BLaER1 treated with 17β-estradiol and CSF1 and Interleukin-3, amounts not matched to agents 10 nM and 100 nM (cell line): ENCODE data around the gene JAZF1.

ENCODE experiments used
- H3K27ac ChIP-seq, 11 experiments: shearing (Covaris generic); formaldehyde crosslinking; 2 replicates each; pipeline ENCODE4 v1.8.1; 2022
- H3K27me3 ChIP-seq, 11 experiments: shearing (Covaris generic); formaldehyde crosslinking; 2 replicates each; pipeline ENCODE4 v1.8.1; 2022
- H3K36me3 ChIP-seq, 11 experiments: shearing (Covaris generic); formaldehyde crosslinking; 2 replicates each; pipeline ENCODE4 v1.8.1; 2022
- H3K4me1 ChIP-seq, 10 experiments: shearing (Covaris generic); formaldehyde crosslinking; 2 replicates each; pipeline ENCODE4 v1.8.1; 2022
- H3K4me2 ChIP-seq, 11 experiments: shearing (Covaris generic); formaldehyde crosslinking; 2 replicates each; pipeline ENCODE4 v1.8.1; 2022
- H3K4me3 ChIP-seq, 10 experiments: shearing (Covaris generic); formaldehyde crosslinking; 2 replicates each; pipeline ENCODE4 v1.8.1; 2022
- H3K9ac ChIP-seq, 11 experiments: shearing (Covaris generic); formaldehyde crosslinking; 2 replicates each; pipeline ENCODE4 v1.8.1; 2022
- H3K9me3 ChIP-seq, 11 experiments: shearing (Covaris generic); formaldehyde crosslinking; replicated peaks in 1 of 11; 2 replicates each; pipeline ENCODE4 v1.8.1; 2022
- H4K20me1 ChIP-seq, 11 experiments: shearing (Covaris generic); formaldehyde crosslinking; 2 replicates each; pipeline ENCODE4 v1.8.1; 2022
- Cebpa-rat ChIP-seq, 11 experiments: shearing (Covaris generic); IDR thresholded peaks; 2 replicates each; pipeline ENCODE4 v1.8.1; 2022

JAZF1 gene

DNA sequence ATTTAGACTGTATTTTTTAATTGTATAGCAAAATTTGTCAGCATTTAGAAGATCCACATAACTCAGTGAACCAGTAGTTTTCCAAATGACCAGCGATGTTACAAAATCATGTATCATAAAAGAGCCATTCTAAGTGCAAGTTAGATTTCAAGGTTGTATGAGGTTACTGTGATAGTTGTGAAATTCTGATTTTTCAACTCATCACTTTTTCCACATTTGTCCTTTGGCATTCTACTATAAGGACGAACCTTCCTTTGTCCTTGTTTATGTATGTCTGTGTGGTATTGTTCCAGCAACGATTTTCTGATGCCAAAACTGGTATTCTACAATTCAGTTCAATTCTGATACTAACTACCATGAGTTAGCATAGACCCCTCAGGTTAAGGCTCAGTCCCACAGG, 376.5 kb downstream of the JAZF1 start:
- Histone ChIP-seq H3K27ac (no peak overlapping the region), H3K27me3 (no peaks in the 10 kb centered on the region), H3K9ac (no peak overlapping the region), H3K4me2 (no peak overlapping the region), H4K20me1 (peaks cover 0 to 13% (median 0%) of the 10 kb centered on the region in 11 experiments; a peak in 2 of 22 replicates), H3K4me3 (no peak overlapping the region), H3K9me3 (no peaks in the 10 kb centered on the region), H3K36me3 (peaks cover 11 to 69% (median 36%) of the 10 kb centered on the region in 11 experiments; a peak in 19 of 22 replicates), H3K4me1 (peaks cover 5 to 13% (median 10%) of the 10 kb centered on the region in 10 experiments)
- no peak for TF ChIP-seq Cebpa-rat (IDR thresholded peaks at IDR 0.05)

- Histone ChIP-seq H3K27ac (no peak overlapping the region), H3K4me2 (no peak overlapping the region), H4K20me1 (peaks cover 0 to 13% (median 0%) of the 10 kb centered on the region in 11 experiments; a peak in 2 of 22 replicates), H3K4me3 (no peak overlapping the region), H3K9ac (no peak overlapping the region), H3K36me3 (peaks cover 18 to 80% (median 47%) of the 10 kb centered on the region in 11 experiments; a peak in 20 of 22 replicates), H3K4me1 (peaks cover 0 to 5% (median 2%) of the 10 kb centered on the region in 10 experiments; a peak in 10 of 20 replicates), H3K27me3 (no peaks in the 10 kb centered on the region), H3K9me3 (no peaks in the 10 kb centered on the region)
- no peak for TF ChIP-seq Cebpa-rat (IDR thresholded peaks at IDR 0.05)
These were observed 377.6 kb downstream of the JAZF1 start for GRCh38 chr7:27802999-27803398.

GRCh38 chr7:27799212-27799611, 381.4 kb downstream of the JAZF1 start:
- Histone ChIP-seq H4K20me1 (0 out of 22 replicates have a peak, but pooled peaks cover 0 to 5% (median 0%) of the 10 kb centered on the region in 11 experiments), H3K36me3 (peaks cover 32 to 97% (median 68%) of the 10 kb centered on the region in 11 experiments), H3K4me1 (no peaks in the 10 kb centered on the region), H3K9me3 (no peaks in the 10 kb centered on the region), H3K9ac (no peak overlapping the region), H3K4me3 (no peak overlapping the region), H3K4me2 (no peak overlapping the region), H3K27ac (no peak overlapping the region), H3K27me3 (no peaks in the 10 kb centered on the region)
- TF ChIP-seq Cebpa-rat (IDR thresholded peaks at IDR 0.05): no peak

DNA sequence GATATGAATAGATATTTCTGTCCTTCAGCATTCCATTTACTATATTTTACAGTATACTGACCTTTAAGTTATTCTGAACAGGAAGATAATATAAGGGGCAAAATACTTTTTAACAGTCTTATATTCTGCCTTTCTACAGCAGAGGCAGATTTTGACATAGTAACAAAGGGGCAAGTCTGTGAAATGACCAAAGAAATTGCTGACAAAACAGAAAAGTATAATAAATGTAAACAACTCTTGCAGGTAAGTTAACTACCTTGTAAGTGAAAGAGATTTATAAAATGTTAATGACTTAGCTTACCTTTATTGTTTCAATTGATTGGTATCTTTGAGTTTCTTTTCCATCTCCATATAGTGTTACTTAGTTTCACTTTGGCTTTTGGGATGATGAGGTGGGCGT, 384.6 kb downstream of the JAZF1 start:
- Histone ChIP-seq H3K9ac (no peak overlapping the region), H3K27me3 (no peaks in the 10 kb centered on the region), H3K9me3 (no peaks in the 10 kb centered on the region), H3K4me2 (no peak overlapping the region), H3K27ac (no peak overlapping the region), H4K20me1 (peaks cover 0 to 5% (median 0%) of the 10 kb centered on the region in 11 experiments; a peak in 2 of 22 replicates), H3K36me3 (peaks cover 54 to 93% (median 78%) of the 10 kb centered on the region in 11 experiments), H3K4me3 (no peak overlapping the region), H3K4me1 (no peaks in the 10 kb centered on the region)
- TF ChIP-seq Cebpa-rat (IDR thresholded peaks at IDR 0.05): no peak

- H3K36me3 ChIP-seq: peaks cover 55 to 83% (median 74%) of the 10 kb centered on the region in 11 experiments
- peaks cover 0 to 14% (median 0%) of the 10 kb centered on the region in 11 experiments; a peak in 2 of 22 replicates for H4K20me1 ChIP-seq
- no peaks in the 10 kb centered on the region; a peak in 1 of 20 replicates for H3K4me1 ChIP-seq
- H3K27me3 ChIP-seq: no peaks in the 10 kb centered on the region
- H3K4me3 ChIP-seq: no peak overlapping the region
- no peak overlapping the region for H3K27ac ChIP-seq
- no peaks in the 10 kb centered on the region for H3K9me3 ChIP-seq
- TF ChIP-seq Cebpa-rat (IDR thresholded peaks at IDR 0.05): no peak
- H3K4me2 ChIP-seq: no peak overlapping the region
- H3K9ac ChIP-seq: no peak overlapping the region
These were observed 386.8 kb downstream of the JAZF1 start for GRCh38 chr7:27793780-27794179.

DNA sequence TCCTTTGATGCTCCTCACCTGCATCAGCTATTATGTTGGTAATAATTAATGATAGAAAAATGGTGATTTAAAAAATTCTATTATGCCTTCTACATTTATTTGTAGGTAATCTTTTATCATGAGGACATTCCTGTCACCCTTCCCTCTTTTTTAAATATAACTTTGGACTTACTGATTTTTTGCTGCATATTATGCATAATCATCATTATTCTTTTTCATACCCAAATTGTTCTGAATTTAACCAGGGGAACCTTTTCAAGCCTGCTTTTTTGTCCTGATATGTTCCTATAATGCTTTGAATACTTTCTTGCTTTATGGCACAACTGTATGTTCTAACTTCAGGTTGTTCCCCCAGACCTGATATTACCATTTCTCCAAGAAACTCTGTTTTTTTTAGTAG, 392.2 kb downstream of the JAZF1 start:
- no peak for TF ChIP-seq Cebpa-rat (IDR thresholded peaks at IDR 0.05)
- H3K27me3 ChIP-seq: no peaks in the 10 kb centered on the region
- no peak overlapping the region for H3K27ac ChIP-seq
- H3K36me3 ChIP-seq: peaks cover 39 to 72% (median 62%) of the 10 kb centered on the region in 11 experiments
- no peaks in the 10 kb centered on the region; a peak in 1 of 20 replicates for H3K4me1 ChIP-seq
- H3K9ac ChIP-seq: no peak overlapping the region
- no peak overlapping the region for H3K4me2 ChIP-seq
- H4K20me1 ChIP-seq: peaks cover 0 to 45% (median 2%) of the 10 kb centered on the region in 11 experiments; a peak in 10 of 22 replicates
- H3K4me3 ChIP-seq: no peak overlapping the region
- H3K9me3 ChIP-seq: no peaks in the 10 kb centered on the region

DNA sequence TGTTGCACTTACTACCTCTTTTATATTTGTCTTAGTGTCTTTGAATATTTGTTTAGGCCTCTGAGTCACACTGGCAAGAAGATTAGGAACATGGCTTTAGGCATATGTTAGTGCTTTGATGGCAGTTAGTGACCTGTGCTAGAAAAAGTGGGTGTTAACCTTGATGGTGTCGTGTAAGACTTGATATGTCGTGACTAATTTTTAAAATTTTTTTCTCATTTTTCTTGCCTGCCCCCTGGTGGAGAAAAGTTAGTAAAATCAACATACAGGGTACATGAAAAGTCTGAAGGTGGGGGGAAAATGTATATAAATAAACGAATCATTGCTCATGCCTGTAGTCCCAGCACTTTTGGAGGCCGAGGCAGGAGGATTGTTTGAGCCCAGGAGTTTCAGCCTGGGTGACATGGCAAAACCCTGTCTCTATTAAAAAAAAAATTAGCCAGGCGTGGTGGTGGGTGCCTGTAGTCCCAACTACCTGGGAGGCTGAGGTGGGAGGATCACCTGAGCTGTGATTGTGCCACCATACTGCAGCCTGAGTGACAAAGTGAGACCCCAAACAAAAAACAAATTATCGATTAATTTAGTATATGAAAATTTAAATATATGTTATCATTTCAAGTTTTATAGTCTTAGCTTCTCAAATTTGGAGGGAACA, 396.1 kb downstream of the JAZF1 start:
- Histone ChIP-seq H3K9ac (no peak overlapping the region), H3K4me1 (no peaks in the 10 kb centered on the region), H3K36me3 (peaks cover 22 to 62% (median 45%) of the 10 kb centered on the region in 11 experiments), H3K4me2 (no peak overlapping the region), H3K4me3 (no peak overlapping the region), H4K20me1 (peaks cover 3 to 61% (median 9%) of the 10 kb centered on the region in 11 experiments; a peak in 12 of 22 replicates), H3K27ac (no peak overlapping the region), H3K27me3 (no peaks in the 10 kb centered on the region), H3K9me3 (no peaks in the 10 kb centered on the region)
- no peak for TF ChIP-seq Cebpa-rat (IDR thresholded peaks at IDR 0.05)

GRCh38 chr7:27782849-27783248, 397.7 kb downstream of the JAZF1 start:
- H3K9ac ChIP-seq: no peak overlapping the region
- peaks cover 25 to 64% (median 40%) of the 10 kb centered on the region in 11 experiments for H3K36me3 ChIP-seq
- no peaks in the 10 kb centered on the region for H3K27me3 ChIP-seq
- no peak for TF ChIP-seq Cebpa-rat (IDR thresholded peaks at IDR 0.05)
- H3K4me1 ChIP-seq: no peaks in the 10 kb centered on the region
- H3K4me2 ChIP-seq: no peak overlapping the region
- H3K9me3 ChIP-seq: no peaks in the 10 kb centered on the region
- H3K4me3 ChIP-seq: no peak overlapping the region
- no peak overlapping the region for H3K27ac ChIP-seq
- peaks cover 3 to 74% (median 10%) of the 10 kb centered on the region in 11 experiments; a peak in 12 of 22 replicates for H4K20me1 ChIP-seq

DNA sequence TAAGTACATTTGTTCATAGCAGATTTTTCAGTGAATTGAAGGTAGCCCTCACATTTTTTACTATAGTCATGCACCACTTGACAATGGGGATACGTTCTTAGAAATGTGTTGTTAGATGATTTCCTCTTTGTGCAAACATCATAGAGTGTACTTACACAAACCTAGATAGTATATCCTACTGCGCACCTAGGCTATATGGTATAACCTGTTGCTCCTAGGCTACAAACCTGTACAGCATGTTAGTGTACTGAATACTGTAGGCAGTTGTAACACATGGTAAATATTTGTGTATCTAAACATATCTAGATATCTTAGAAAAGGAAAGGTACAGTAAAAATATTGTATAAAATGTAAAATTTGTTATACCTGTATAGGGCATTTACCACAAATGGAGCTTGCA, 399.4 kb downstream of the JAZF1 start:
- Histone ChIP-seq H3K9me3 (no peaks in the 10 kb centered on the region), H3K4me2 (no peak overlapping the region), H3K27ac (no peak overlapping the region), H3K9ac (no peak overlapping the region), H3K27me3 (no peaks in the 10 kb centered on the region), H4K20me1 (peaks cover 3 to 83% (median 17%) of the 10 kb centered on the region in 11 experiments; a peak in 12 of 22 replicates), H3K36me3 (peaks cover 15 to 56% (median 27%) of the 10 kb centered on the region in 11 experiments), H3K4me1 (no peaks in the 10 kb centered on the region), H3K4me3 (no peak overlapping the region)
- TF ChIP-seq Cebpa-rat (IDR thresholded peaks at IDR 0.05): no peak
